IMR-90 (cell line): ENCODE results near the gene SOCS3. TPM values are rescaled to one million over a fixed set of nuclear protein-coding genes. Genes with fewer than 3 reads are reported as not detected.

Source experiments
- ATAC-seq: fragments of 200-7000 bp; cut with Tn5 transposase; 2 replicates; pipeline ENCODE4 v1.9.1; 2020; ENCODE audit warnings: low read depth, mild to moderate bottlenecking, moderate library complexity
- BruUV-seq: library from RNA; stranded (reverse); fragments of 400-500 nt; replicated peaks from 2 replicates; lab custom pipeline; 2021; lab: Mats Ljungman, UMichigan
- CTCF ChIA-PET: fragments of 300-600 bp; formaldehyde crosslinking; extraction: SDS; loops from one replicate; lab custom pipeline; 2021; ENCODE audit warnings: antibody characterized with exemption; lab: Yijun Ruan, JAX
- POLR2A ChIA-PET: fragments of 300-600 bp; sonication (Branson Sonifier 250); formaldehyde crosslinking; loops from one replicate; lab custom pipeline; 2022; ENCODE audit warnings: antibody characterized with exemption; ENCODE audit not compliant: unreplicated experiment; lab: Charles Lee
- DNase-seq: peaks from one replicate; pipeline ENCODE4 v3.0.0; 2013
- H2AFZ ChIP-seq: replicated peaks from 2 replicates; pipeline ENCODE3; 2013; ENCODE audit warnings: low read length, mild to moderate bottlenecking; ENCODE audit not compliant: poor library complexity
- H2AK5ac ChIP-seq: 2 replicates; pipeline ENCODE4 v1.6.1; 2013; ENCODE audit warnings: low read depth, low read length, inconsistent platforms
- H2AK9ac ChIP-seq: replicated peaks from 2 replicates; pipeline ENCODE3; 2013; ENCODE audit warnings: mild to moderate bottlenecking, low read depth, low read length, moderate library complexity; ENCODE audit not compliant: poor library complexity
- H2BK120ac ChIP-seq: 2 replicates; pipeline ENCODE4 v1.6.1; 2013; ENCODE audit warnings: low read depth, low read length, inconsistent platforms
- H2BK15ac ChIP-seq: 3 replicates; pipeline ENCODE4 v1.6.1; 2013; ENCODE audit warnings: low read depth, low read length, inconsistent platforms
- H2BK20ac ChIP-seq: 2 replicates; pipeline ENCODE4 v1.6.1; 2013; ENCODE audit warnings: low read depth, mild to moderate bottlenecking, inconsistent platforms, low read length, moderate library complexity
- H2BK5ac ChIP-seq: 2 replicates; pipeline ENCODE4 v1.6.1; 2013; ENCODE audit warnings: mild to moderate bottlenecking, low read depth, low read length, inconsistent platforms; ENCODE audit not compliant: poor library complexity, severe bottlenecking
- H3K14ac ChIP-seq: replicated peaks from 2 replicates; pipeline ENCODE4 v1.6.1; 2013; ENCODE audit warnings: low read depth, low read length, inconsistent platforms
- H3K18ac ChIP-seq: 2 replicates; pipeline ENCODE4 v1.6.1; 2013; ENCODE audit warnings: low read depth, low read length, control low read depth
- H3K23ac ChIP-seq: 2 replicates; pipeline ENCODE4 v1.6.1; 2013; ENCODE audit warnings: low read depth, low read length, inconsistent platforms
- H3K27ac ChIP-seq: 2 replicates; pipeline ENCODE4 v1.5.1; 2013; ENCODE audit warnings: mild to moderate bottlenecking, control low read depth, low read length; ENCODE audit not compliant: insufficient read depth
- H3K27me3 ChIP-seq: 2 replicates; pipeline ENCODE4 v1.6.1; 2013; ENCODE audit warnings: low read length; ENCODE audit not compliant: control insufficient read depth, insufficient read depth
- H3K36me3 ChIP-seq: 2 replicates; pipeline ENCODE4 v1.6.1; 2013; ENCODE audit warnings: low read length, mixed read lengths; ENCODE audit not compliant: control insufficient read depth, insufficient read depth
- H3K4ac ChIP-seq: 2 replicates; pipeline ENCODE4 v1.6.1; 2013; ENCODE audit warnings: low read depth, low read length, inconsistent platforms
- H3K4me1 ChIP-seq: 2 replicates; pipeline ENCODE4 v1.6.1; 2013; ENCODE audit warnings: low read length, mixed read lengths; ENCODE audit not compliant: control insufficient read depth, insufficient read depth
- H3K4me2 ChIP-seq: 2 replicates; pipeline ENCODE4 v1.6.1; 2013; ENCODE audit warnings: low read depth, mild to moderate bottlenecking, control low read depth, low read length, moderate library complexity
- H3K4me3 ChIP-seq: 2 replicates; pipeline ENCODE4 v1.5.1; 2013; ENCODE audit warnings: low read depth, mild to moderate bottlenecking, control low read depth, low read length, moderate library complexity; ENCODE audit not compliant: insufficient read depth
- H3K56ac ChIP-seq: 2 replicates; pipeline ENCODE4 v1.6.1; 2013; ENCODE audit warnings: low read length, inconsistent platforms; ENCODE audit not compliant: insufficient read depth; ENCODE audit errors: extremely low read depth
- H3K79me1 ChIP-seq, 2 experiments: 2 replicates each; pipeline ENCODE4 v1.6.1; 2013; ENCODE audit warnings: low read length in 2 of 2, inconsistent platforms in 1 of 2, low read depth in 1 of 2
- H3K9ac ChIP-seq: 2 replicates; pipeline ENCODE4 v1.6.1; 2013; ENCODE audit warnings: low read depth, low read length, control low read depth
- H3K9me1 ChIP-seq: 2 replicates; pipeline ENCODE4 v1.6.1; 2013; ENCODE audit warnings: low read length, inconsistent platforms; ENCODE audit not compliant: insufficient read depth
- H3K9me3 ChIP-seq: 2 replicates; pipeline ENCODE4 v1.6.1; 2013; ENCODE audit warnings: low read length; ENCODE audit not compliant: control insufficient read depth, insufficient read depth
- H4K20me1 ChIP-seq: 2 replicates; pipeline ENCODE4 v1.6.1; 2013; ENCODE audit warnings: low read length, inconsistent platforms; ENCODE audit not compliant: insufficient read depth
- H4K5ac ChIP-seq: 2 replicates; pipeline ENCODE4 v1.6.1; 2013; ENCODE audit warnings: mild to moderate bottlenecking, low read depth, low read length, control low read depth
- H4K8ac ChIP-seq, 2 experiments: 2 replicates each; pipeline ENCODE4 v1.6.1; 2013; ENCODE audit warnings: low read depth in 2 of 2, low read length in 2 of 2, control low read depth in 1 of 2, inconsistent platforms in 1 of 2
- H4K91ac ChIP-seq: 2 replicates; pipeline ENCODE4 v1.6.1; 2013; ENCODE audit warnings: low read depth, low read length, inconsistent platforms; ENCODE audit not compliant: insufficient read depth
- BHLHE40 ChIP-seq: fragments of 150-350 bp; IDR thresholded peaks from 2 replicates; pipeline ENCODE4 v1.6.1; 2016; ENCODE audit warnings: mild to moderate bottlenecking, low read depth, low read length
- CHD1 ChIP-seq: IDR thresholded peaks from 2 replicates; pipeline ENCODE4 v1.6.1; 2012; ENCODE audit warnings: low read depth, low read length, improper control_type of control experiment
- CTCF ChIP-seq: conservative IDR thresholded peaks from 2 replicates; pipeline ENCODE4 v1.5.1; 2012; ENCODE audit warnings: mild to moderate bottlenecking, low read depth, low read length, improper control_type of control experiment
- FOS ChIP-seq: fragments of 150-350 bp; IDR thresholded peaks from 2 replicates; pipeline ENCODE4 v1.6.1; 2016; ENCODE audit warnings: low read depth, low read length
- MAFK ChIP-seq: IDR thresholded peaks from 2 replicates; pipeline ENCODE4 v1.6.1; 2012; ENCODE audit warnings: low read depth, low read length, improper control_type of control experiment
- MXI1 ChIP-seq: IDR thresholded peaks from 2 replicates; pipeline ENCODE4 v1.6.1; 2012; ENCODE audit warnings: low read depth, mild to moderate bottlenecking, low read length, moderate library complexity, borderline replicate concordance
- NFE2L2 ChIP-seq: fragments of 150-350 bp; IDR thresholded peaks from 2 replicates; pipeline ENCODE4 v1.6.1; 2016; ENCODE audit warnings: low read depth, mild to moderate bottlenecking, low read length
- RAD21 ChIP-seq: IDR thresholded peaks from 2 replicates; pipeline ENCODE4 v1.6.1; 2012; ENCODE audit warnings: low read length, improper control_type of control experiment
- RCOR1 ChIP-seq: IDR thresholded peaks from 2 replicates; pipeline ENCODE4 v1.6.1; 2012; ENCODE audit warnings: mild to moderate bottlenecking, low read length, improper control_type of control experiment; ENCODE audit not compliant: insufficient replicate concordance
- RFX5 ChIP-seq: IDR thresholded peaks from 2 replicates; pipeline ENCODE4 v1.8.0; 2012; ENCODE audit warnings: low read depth, mild to moderate bottlenecking, low read length, moderate library complexity
- SMC3 ChIP-seq: fragments of 150-350 bp; IDR thresholded peaks from 2 replicates; pipeline ENCODE4 v1.6.1; 2016; ENCODE audit warnings: low read depth, mild to moderate bottlenecking, antibody characterized with exemption, low read length, moderate library complexity
- USF2 ChIP-seq: fragments of 150-350 bp; IDR thresholded peaks from 2 replicates; pipeline ENCODE4 v1.6.1; 2017; ENCODE audit warnings: mild to moderate bottlenecking, antibody characterized with exemption, low read length, low read depth
- WGBS, 2 experiments: methylation state at CpG; one replicate each; pipeline versions ENCODE4 v1.1.5 to v1.1.7; 2013; ENCODE audit warnings: missing lambda C conversion rate in 2 of 2; ENCODE audit not compliant: insufficient read length in 1 of 2; ENCODE audit errors: extremely low coverage in 2 of 2; 5-methylcytosine and 5-hydroxymethylcytosine counted together
- dilution Hi-C: fragments of 300-500 bp; cut with HindIII; formaldehyde crosslinking; loops from one replicate; pipeline ENCODE4 v1.14.3; 2018; ENCODE audit warnings: low sequenced_read_pairs; ENCODE audit not compliant: unreplicated experiment
- in situ Hi-C: fragments of 300-500 bp; cut with MboI; formaldehyde crosslinking; loops from 3 replicates; pipeline ENCODE4 v1.14.3; 2019; ENCODE audit warnings: low sequenced_read_pairs, inconsistent platforms, mixed read lengths
- intact Hi-C: fragments of 100-400 bp; cut with micrococcal nuclease; formaldehyde crosslinking; loops from 2 replicates; pipeline ENCODE4 v1.10.0; 2022
- polyA plus RNA-seq, 3 experiments: library from polyadenylated mRNA; depleted of rRNA; stranded (reverse); fragments of >200 nt; gene quantifications; 2 replicates each; pipeline ENCODE4 v1.2.3, GENCODE V29; 2012; ENCODE audit warnings: low replicate concordance in 1 of 3
- total RNA-seq: library from RNA; depleted of rRNA; stranded (reverse); fragments of >200 nt; gene quantifications from 2 replicates; pipeline ENCODE4 v1.2.3, GENCODE V29; 2012
- TF ChIP-seq, protein P1 (sequence below): fragments of 150-350 bp; IDR thresholded peaks from 2 replicates; pipeline ENCODE4 v1.6.1; 2016; ENCODE audit warnings: low read depth, mild to moderate bottlenecking, low read length, moderate library complexity, borderline replicate concordance

Gene SOCS3
- total and polyA plus RNA-seq, 2 of the 4 experiments (the other 2 are of a cell fraction), result 19.2 to 19.9 TPM

DNA sequence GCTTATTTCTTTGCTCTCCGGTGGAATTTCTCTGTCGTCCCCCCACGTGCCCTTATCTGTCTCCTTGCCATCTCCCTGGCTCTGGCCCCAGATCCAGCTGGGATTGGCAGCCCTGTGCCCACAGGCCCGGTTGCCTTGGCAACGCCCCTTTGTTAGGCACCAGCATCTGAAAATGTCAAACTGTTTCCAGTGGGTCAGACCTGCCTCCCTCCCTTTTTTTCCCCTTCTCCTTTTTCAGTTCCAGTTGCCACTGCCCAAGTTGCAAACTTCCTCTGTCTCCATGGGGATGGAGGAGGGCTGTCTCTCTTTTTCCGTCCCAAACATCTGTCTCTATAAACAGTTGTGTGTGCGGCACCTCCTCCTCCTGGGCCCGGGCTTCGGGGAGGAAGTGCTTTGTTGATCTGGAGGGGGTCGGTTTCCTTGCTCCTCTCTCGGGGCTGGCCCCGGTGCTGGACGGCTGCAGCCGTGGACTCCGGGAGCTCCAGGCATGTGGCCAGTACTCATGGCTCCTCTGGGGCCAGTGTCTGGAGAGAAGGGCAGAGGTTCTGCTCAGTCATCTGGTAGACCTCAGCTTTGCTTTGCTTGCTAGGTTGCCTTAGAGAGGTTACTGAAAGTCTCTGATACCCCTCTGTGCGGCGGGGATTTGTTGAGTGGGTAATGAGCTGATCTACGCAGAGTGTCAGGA, 35.3 kb downstream of the SOCS3 start:
- H3K4me1 ChIP-seq, result peaks cover 38% of the 10 kb centered on the region
- H2BK15ac ChIP-seq, result peak overlapping the region; percentile 98
- peak; percentile 86 for ATAC-seq
- peak overlapping the region; percentile 94 for H3K27ac ChIP-seq
- peak overlapping the region; percentile 51 for H3K4me2 ChIP-seq
- BruUV-seq, result no TSS peak
- H3K9me1 ChIP-seq, result peaks cover 20% of the 10 kb centered on the region
- H4K20me1 ChIP-seq, result no peaks in the 10 kb centered on the region
- H3K9me3 ChIP-seq, result no peaks in the 10 kb centered on the region
- ChIA-PET CTCF (no interaction called here), POLR2A (interaction anchor here (1.0 kb wide), 1 partner anchor 9 kb away, joined by 10 read pairs; no protein-coding TSS in a partner anchor)
- peak overlapping the region; percentile 78 for H2BK20ac ChIP-seq
- DNase-seq, result peak; percentile 89
- 13% methylated on average over 8 of the region's 18 CpGs; no CpG with 5 or more reads in 1 of the 2 experiments for WGBS, 2 experiments
- peak overlapping the region; percentile 93 for H4K91ac ChIP-seq
- intact Hi-C loops (no loop called here), dilution Hi-C loops (no loop called here), in situ Hi-C loops (no loop called here)
- H3K18ac ChIP-seq, result peak overlapping the region; percentile 89
- H2AK9ac ChIP-seq, result peak overlapping the region; percentile 82
- H3K36me3 ChIP-seq, result no peaks in the 10 kb centered on the region
- peak overlapping the region; percentile 96 for H2AK5ac ChIP-seq
- H3K79me1 ChIP-seq, result peaks cover 0 to 14% of the 10 kb centered on the region in 2 experiments; a peak in 1 of 4 replicates
- peak overlapping the region; percentile 91 to 96 for H4K8ac ChIP-seq
- H3K23ac ChIP-seq, result peak overlapping the region; percentile 75
- H2BK120ac ChIP-seq, result peak overlapping the region; percentile 91
- no peaks in the 10 kb centered on the region for H3K27me3 ChIP-seq
- H3K56ac ChIP-seq, result peak overlapping the region; percentile 82
- H4K5ac ChIP-seq, result peak overlapping the region; percentile 93
- peak overlapping the region; percentile 90 for H3K14ac ChIP-seq
- no peak overlapping the region for H3K4me3 ChIP-seq
- H3K4ac ChIP-seq, result peak overlapping the region; percentile 87
- peak overlapping the region; percentile 65 for H3K9ac ChIP-seq
- peak overlapping the region; percentile 89 for H2AFZ ChIP-seq
- H2BK5ac ChIP-seq, result peak overlapping the region; percentile 90
- TF ChIP-seq RFX5, result 0 out of 2 replicates have a peak, but pooled peaks have one; percentile 23
- peak; percentile 30; the same call in 1 of the 2 replicates for TF ChIP-seq MXI1
- no peak for TF ChIP-seq NFE2L2
- TF ChIP-seq RAD21, result 0 out of 2 replicates have a peak, but pooled peaks have one; percentile 10
- TF ChIP-seq MAFK, result no peak
- TF ChIP-seq BHLHE40, result 0 out of 2 replicates have a peak, but pooled peaks have one; percentile 2
- no peak for TF ChIP-seq SMC3
- no peak for TF ChIP-seq CHD1
- TF ChIP-seq, protein P1, sequence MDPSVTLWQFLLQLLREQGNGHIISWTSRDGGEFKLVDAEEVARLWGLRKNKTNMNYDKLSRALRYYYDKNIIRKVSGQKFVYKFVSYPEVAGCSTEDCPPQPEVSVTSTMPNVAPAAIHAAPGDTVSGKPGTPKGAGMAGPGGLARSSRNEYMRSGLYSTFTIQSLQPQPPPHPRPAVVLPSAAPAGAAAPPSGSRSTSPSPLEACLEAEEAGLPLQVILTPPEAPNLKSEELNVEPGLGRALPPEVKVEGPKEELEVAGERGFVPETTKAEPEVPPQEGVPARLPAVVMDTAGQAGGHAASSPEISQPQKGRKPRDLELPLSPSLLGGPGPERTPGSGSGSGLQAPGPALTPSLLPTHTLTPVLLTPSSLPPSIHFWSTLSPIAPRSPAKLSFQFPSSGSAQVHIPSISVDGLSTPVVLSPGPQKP, result no peak
- no peak for TF ChIP-seq FOS
- TF ChIP-seq RCOR1, result no peak
- TF ChIP-seq CTCF, result no peak
- peak; percentile 77 for TF ChIP-seq USF2
